Panc1 (cell line): ENCODE measurements around the gene PPIP5K2. TPM values are rescaled to one million over a fixed set of nuclear protein-coding genes. Genes with fewer than 3 reads are reported as not detected.

ENCODE experiments used
- ATAC-seq: fragments of 200-7000 bp; cut with Tn5 transposase; 2 replicates; pipeline ENCODE4 v1.9.1; 2020; ENCODE audit warnings: mild to moderate bottlenecking, moderate library complexity
- BruUV-seq: library from RNA; stranded (reverse); fragments of 400-500 nt; replicated peaks from 2 replicates; lab custom pipeline; 2021; lab: Mats Ljungman, UMichigan
- CTCF ChIA-PET: fragments of 300-600 bp; sonication (Branson Sonifier 250); formaldehyde crosslinking; loops from one replicate; lab custom pipeline; 2022; ENCODE audit warnings: antibody characterized with exemption; lab: Charles Lee
- POLR2A ChIA-PET: fragments of 300-600 bp; sonication (Branson Sonifier 250); formaldehyde crosslinking; loops from one replicate; lab custom pipeline; 2022; ENCODE audit warnings: antibody characterized with exemption; lab: Charles Lee
- DNase-seq: peaks from one replicate; pipeline ENCODE4 v3.0.0-alpha.2; 2010; ENCODE audit warnings: low read depth, low spot score
- H3K27ac ChIP-seq: 2 replicates; pipeline ENCODE4 v1.5.1; 2011; ENCODE audit warnings: mild to moderate bottlenecking, low read length, inconsistent platforms
- H3K27me3 ChIP-seq: fragments of 200-500 bp; sonication (Bioruptor generic); 2 replicates; pipeline ENCODE4 v1.6.0; 2014; ENCODE audit warnings: low read length, inconsistent platforms; ENCODE audit not compliant: control insufficient read depth, insufficient read depth
- H3K36me3 ChIP-seq: fragments of 200-500 bp; sonication (Bioruptor generic); 2 replicates; pipeline ENCODE4 v1.5.1; 2014; ENCODE audit warnings: inconsistent platforms, mild to moderate bottlenecking, low read length, moderate library complexity; ENCODE audit not compliant: control insufficient read depth, insufficient read depth
- H3K4me1 ChIP-seq: 2 replicates; pipeline ENCODE4 v1.5.1; 2011; ENCODE audit warnings: inconsistent platforms, mild to moderate bottlenecking, low read length, moderate library complexity; ENCODE audit not compliant: control insufficient read depth, insufficient read depth
- H3K4me3 ChIP-seq, 2 experiments: 2 replicates each; pipeline ENCODE4 v1.5.1; 2011 to 2012; ENCODE audit warnings: low read depth in 2 of 2, low read length in 2 of 2, mild to moderate bottlenecking in 2 of 2, inconsistent platforms in 1 of 2, moderate library complexity in 1 of 2
- H3K9me3 ChIP-seq: fragments of 200-500 bp; sonication (Bioruptor generic); 2 replicates; pipeline ENCODE4 v1.5.1; 2014; ENCODE audit warnings: low read depth, mild to moderate bottlenecking, inconsistent platforms, low read length, moderate library complexity; ENCODE audit not compliant: control insufficient read depth, insufficient read depth
- POLR2AphosphoS5 ChIP-seq: IDR thresholded peaks from 2 replicates; pipeline ENCODE4 v1.6.1; 2012; ENCODE audit warnings: mild to moderate bottlenecking, low read depth, low read length, moderate library complexity
- SIN3A ChIP-seq: IDR thresholded peaks from 2 replicates; pipeline ENCODE4 v1.6.1; 2012; ENCODE audit warnings: low read depth, mild to moderate bottlenecking, low read length, moderate library complexity, borderline replicate concordance; ENCODE audit not compliant: insufficient read depth
- TCF7L2 ChIP-seq: IDR thresholded peaks from 2 replicates; pipeline ENCODE4 v1.6.1; 2011; ENCODE audit warnings: mild to moderate bottlenecking, low read depth, low read length, inconsistent platforms
- in situ Hi-C: cut with HindIII; loops from 2 replicates; pipeline ENCODE4 v1.10.0; 2016; ENCODE audit warnings: low sequenced_read_pairs, low pct_unique_long_range_greater_than_20kb
- intact Hi-C: fragments of 100-400 bp; cut with micrococcal nuclease; formaldehyde crosslinking; loops from one replicate; pipeline ENCODE4 v1.10.0; 2022; ENCODE audit not compliant: unreplicated experiment
- total RNA-seq: library from RNA; stranded (reverse); gene quantifications from one replicate; pipeline ENCODE4 v1.2.1, GENCODE V29; 2021; ENCODE audit not compliant: unreplicated experiment
- TF ChIP-seq, protein P1 (sequence below): fragments of 450-650 bp; IDR thresholded peaks from 2 replicates; pipeline ENCODE4 v1.5.1; 2017; ENCODE audit warnings: mild to moderate bottlenecking
- TF ChIP-seq, protein P2 (sequence below), 2 experiments: IDR thresholded peaks; 2 replicates each; pipeline ENCODE4 v1.6.1; 2011 to 2012; ENCODE audit warnings: low read depth in 2 of 2, control low read depth in 1 of 2, low read length in 1 of 2, mild to moderate bottlenecking in 1 of 2, moderate library complexity in 1 of 2; ENCODE audit not compliant: insufficient read depth in 1 of 2

PPIP5K2 gene
- total RNA-seq, 1 experiment from 2014 or later = 56.8 TPM

DNA sequence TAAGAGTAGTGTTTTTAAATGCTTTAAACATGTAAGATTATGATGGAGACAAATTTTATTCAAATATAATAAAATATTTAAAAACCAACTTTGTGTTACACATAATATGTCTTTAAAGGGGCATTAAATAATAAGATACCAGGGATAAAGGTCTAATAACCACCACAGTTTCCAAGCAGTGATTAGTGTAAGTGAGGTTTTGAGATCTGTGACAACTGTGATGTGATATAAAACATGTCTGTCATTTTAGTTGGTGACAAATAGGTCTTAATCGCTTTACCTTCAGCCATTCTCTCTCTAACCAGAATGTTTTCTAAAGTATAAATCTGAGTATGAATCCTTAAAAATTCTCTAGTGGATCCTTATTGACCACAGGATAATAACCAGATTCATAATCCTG, 28.1 kb downstream of the PPIP5K2 start:
- no peak for ATAC-seq
- POLR2A ChIA-PET = no interaction called here
- Histone ChIP-seq H3K36me3 (no peaks in the 10 kb centered on the region; the same call in 1 of the 2 replicates), H3K27me3 (no peaks in the 10 kb centered on the region), H3K27ac (no peak overlapping the region), H3K9me3 (no peaks in the 10 kb centered on the region), H3K4me3 (no peak overlapping the region), H3K4me1 (no peaks in the 10 kb centered on the region)
- BruUV-seq = no TSS peak
- intact Hi-C loops (no loop called here), in situ Hi-C loops (no loop called here)
- DNase-seq = no peak
- TF ChIP-seq, protein P1, sequence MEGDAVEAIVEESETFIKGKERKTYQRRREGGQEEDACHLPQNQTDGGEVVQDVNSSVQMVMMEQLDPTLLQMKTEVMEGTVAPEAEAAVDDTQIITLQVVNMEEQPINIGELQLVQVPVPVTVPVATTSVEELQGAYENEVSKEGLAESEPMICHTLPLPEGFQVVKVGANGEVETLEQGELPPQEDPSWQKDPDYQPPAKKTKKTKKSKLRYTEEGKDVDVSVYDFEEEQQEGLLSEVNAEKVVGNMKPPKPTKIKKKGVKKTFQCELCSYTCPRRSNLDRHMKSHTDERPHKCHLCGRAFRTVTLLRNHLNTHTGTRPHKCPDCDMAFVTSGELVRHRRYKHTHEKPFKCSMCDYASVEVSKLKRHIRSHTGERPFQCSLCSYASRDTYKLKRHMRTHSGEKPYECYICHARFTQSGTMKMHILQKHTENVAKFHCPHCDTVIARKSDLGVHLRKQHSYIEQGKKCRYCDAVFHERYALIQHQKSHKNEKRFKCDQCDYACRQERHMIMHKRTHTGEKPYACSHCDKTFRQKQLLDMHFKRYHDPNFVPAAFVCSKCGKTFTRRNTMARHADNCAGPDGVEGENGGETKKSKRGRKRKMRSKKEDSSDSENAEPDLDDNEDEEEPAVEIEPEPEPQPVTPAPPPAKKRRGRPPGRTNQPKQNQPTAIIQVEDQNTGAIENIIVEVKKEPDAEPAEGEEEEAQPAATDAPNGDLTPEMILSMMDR = no peak
- TF ChIP-seq POLR2AphosphoS5 (no peak), TCF7L2 (no peak), SIN3A (no peak)
- TF ChIP-seq, protein P2, sequence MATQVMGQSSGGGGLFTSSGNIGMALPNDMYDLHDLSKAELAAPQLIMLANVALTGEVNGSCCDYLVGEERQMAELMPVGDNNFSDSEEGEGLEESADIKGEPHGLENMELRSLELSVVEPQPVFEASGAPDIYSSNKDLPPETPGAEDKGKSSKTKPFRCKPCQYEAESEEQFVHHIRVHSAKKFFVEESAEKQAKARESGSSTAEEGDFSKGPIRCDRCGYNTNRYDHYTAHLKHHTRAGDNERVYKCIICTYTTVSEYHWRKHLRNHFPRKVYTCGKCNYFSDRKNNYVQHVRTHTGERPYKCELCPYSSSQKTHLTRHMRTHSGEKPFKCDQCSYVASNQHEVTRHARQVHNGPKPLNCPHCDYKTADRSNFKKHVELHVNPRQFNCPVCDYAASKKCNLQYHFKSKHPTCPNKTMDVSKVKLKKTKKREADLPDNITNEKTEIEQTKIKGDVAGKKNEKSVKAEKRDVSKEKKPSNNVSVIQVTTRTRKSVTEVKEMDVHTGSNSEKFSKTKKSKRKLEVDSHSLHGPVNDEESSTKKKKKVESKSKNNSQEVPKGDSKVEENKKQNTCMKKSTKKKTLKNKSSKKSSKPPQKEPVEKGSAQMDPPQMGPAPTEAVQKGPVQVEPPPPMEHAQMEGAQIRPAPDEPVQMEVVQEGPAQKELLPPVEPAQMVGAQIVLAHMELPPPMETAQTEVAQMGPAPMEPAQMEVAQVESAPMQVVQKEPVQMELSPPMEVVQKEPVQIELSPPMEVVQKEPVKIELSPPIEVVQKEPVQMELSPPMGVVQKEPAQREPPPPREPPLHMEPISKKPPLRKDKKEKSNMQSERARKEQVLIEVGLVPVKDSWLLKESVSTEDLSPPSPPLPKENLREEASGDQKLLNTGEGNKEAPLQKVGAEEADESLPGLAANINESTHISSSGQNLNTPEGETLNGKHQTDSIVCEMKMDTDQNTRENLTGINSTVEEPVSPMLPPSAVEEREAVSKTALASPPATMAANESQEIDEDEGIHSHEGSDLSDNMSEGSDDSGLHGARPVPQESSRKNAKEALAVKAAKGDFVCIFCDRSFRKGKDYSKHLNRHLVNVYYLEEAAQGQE (IDR thresholded peaks at IDR 0.05; ENCODE audit: insufficient read depth in 1 of 2, low read depth in 2 of 2, low read length in 1 of 2) = no peak
- CTCF ChIA-PET = no interaction called here

DNA sequence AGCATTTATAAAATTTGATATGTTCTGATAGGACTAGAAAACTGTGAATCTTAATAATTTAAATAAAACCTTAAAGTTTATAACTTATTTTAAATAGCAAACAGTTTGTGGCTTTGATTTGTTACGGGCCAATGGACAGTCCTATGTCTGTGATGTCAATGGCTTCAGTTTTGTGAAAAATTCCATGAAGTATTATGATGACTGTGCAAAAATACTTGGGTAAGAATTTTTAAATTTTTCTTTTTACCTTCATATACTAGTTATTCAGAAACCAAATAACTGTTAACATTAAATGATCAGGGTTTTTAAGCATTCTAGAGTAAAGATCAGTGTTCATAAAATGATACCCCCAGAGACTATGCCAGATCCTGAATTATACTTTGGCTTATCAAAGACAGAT, 31.1 kb downstream of the PPIP5K2 start:
- no peaks in the 10 kb centered on the region for H3K9me3 ChIP-seq
- H3K36me3 ChIP-seq = peaks cover 3% of the 10 kb centered on the region
- H3K27me3 ChIP-seq = no peaks in the 10 kb centered on the region
- BruUV-seq = no TSS peak
- ATAC-seq = no peak
- ChIA-PET POLR2A (no interaction called here), CTCF (no interaction called here)
- DNase-seq = no peak
- in situ Hi-C loops = no loop called here
- H3K4me3 ChIP-seq = no peak overlapping the region
- TF ChIP-seq, protein P1 = no peak
- TF ChIP-seq TCF7L2 (no peak), POLR2AphosphoS5 (no peak), SIN3A (no peak)
- TF ChIP-seq, protein P2 (IDR thresholded peaks at IDR 0.05; ENCODE audit: insufficient read depth in 1 of 2, low read depth in 2 of 2, low read length in 1 of 2) = no peak
- intact Hi-C loops = no loop called here
- H3K4me1 ChIP-seq = no peaks in the 10 kb centered on the region
- H3K27ac ChIP-seq = no peak overlapping the region
